NCI-H2107 treated with DMSO at 0.1 percent for 48 hours (cell line): ENCODE data around the gene UNC93B1.
"Not testable (repeated sequence)": the region's sequence is repeated elsewhere in the genome, so short reads cannot be mapped to it uniquely, and the experiment has no call there.

Source experiments
- DNase-seq: peaks from one replicate; lab custom pipeline; 2025; ENCODE audit not compliant: unreplicated experiment; lab: John Stamatoyannopoulos, UW

UNC93B1 gene

GRCh38 chr11:68010090-68011041, 6.5 kb upstream of the UNC93B1 start, which contains the start of gene ALDH3B1:
TSS of gene ALDH3B1 (plus strand) at chr11:68010327. CDS start at chr11:68015298, 4,971 bp downstream.
- no peak for DNase-seq

- no peak for DNase-seq
These were observed 5.6 kb upstream of the UNC93B1 start for GRCh38 chr11:68009391-68010089.

GRCh38 chr11:68008381-68009337, 4.8 kb upstream of the UNC93B1 start:
- DNase-seq = no peak

- DNase-seq = no peak
These were observed 3.8 kb upstream of the UNC93B1 start for GRCh38 chr11:68007498-68008380.

- DNase-seq = no peak
These were observed 2.8 kb upstream of the UNC93B1 start for GRCh38 chr11:68006606-68007166.

- no peak for DNase-seq
These were observed 846 bp upstream of the UNC93B1 start for GRCh38 chr11:68004551-68005335.

GRCh38 chr11:68002938-68003845, 705 bp downstream of the UNC93B1 start:
- DNase-seq = no peak

GRCh38 chr11:68002575-68002937, 1.3 kb downstream of the UNC93B1 start:
- no peak for DNase-seq

GRCh38 chr11:67999704-68000103, 4.2 kb downstream of the UNC93B1 start:
- no peak for DNase-seq

- no peak for DNase-seq
These were observed 4.7 kb downstream of the UNC93B1 start for GRCh38 chr11:67999201-67999629.

- no peak for DNase-seq
These were observed 5.5 kb downstream of the UNC93B1 start for GRCh38 chr11:67998150-67999045.

- DNase-seq = no peak
These were observed 6.4 kb downstream of the UNC93B1 start for GRCh38 chr11:67997475-67997921.

GRCh38 chr11:67996622-67997474, 7.0 kb downstream of the UNC93B1 start:
- no peak for DNase-seq

GRCh38 chr11:67996051-67996450, 7.8 kb downstream of the UNC93B1 start:
- no peak for DNase-seq

- not testable (repeated sequence) for DNase-seq
These were observed 8.3 kb downstream of the UNC93B1 start for GRCh38 chr11:67995579-67995978.

GRCh38 chr11:67995129-67995528, 8.8 kb downstream of the UNC93B1 start:
- not testable (repeated sequence) for DNase-seq
